Prostate gland (tissue), 2 donors: ENCODE data around the gene ERBB2.

Source experiments
- POLR2A ChIP-seq: fragments of 450-650 bp; IDR thresholded peaks from one replicate; pipeline ENCODE4 v1.6.1; 2016; ENCODE audit warnings: antibody characterized with exemption, mild to moderate bottlenecking
- POLR2AphosphoS5 ChIP-seq: sonication (generic); formaldehyde crosslinking; IDR thresholded peaks from one replicate; pipeline ENCODE4 v1.6.1; 2017; ENCODE audit warnings: antibody characterized with exemption
- TF ChIP-seq, protein P1 (sequence below), 4 experiments: fragments of 200-600 bp in 2 of 4; fragments of 450-650 bp in 2 of 4; sonication (generic) in 2 of 4; IDR thresholded peaks; 1 replicate in 3 of 4; 2 replicates in 1 of 4; pipeline ENCODE4 v1.5.1; 2016 to 2019; ENCODE audit warnings: antibody characterized with exemption in 4 of 4, mild to moderate bottlenecking in 2 of 4, moderate library complexity in 2 of 4

DNA sequence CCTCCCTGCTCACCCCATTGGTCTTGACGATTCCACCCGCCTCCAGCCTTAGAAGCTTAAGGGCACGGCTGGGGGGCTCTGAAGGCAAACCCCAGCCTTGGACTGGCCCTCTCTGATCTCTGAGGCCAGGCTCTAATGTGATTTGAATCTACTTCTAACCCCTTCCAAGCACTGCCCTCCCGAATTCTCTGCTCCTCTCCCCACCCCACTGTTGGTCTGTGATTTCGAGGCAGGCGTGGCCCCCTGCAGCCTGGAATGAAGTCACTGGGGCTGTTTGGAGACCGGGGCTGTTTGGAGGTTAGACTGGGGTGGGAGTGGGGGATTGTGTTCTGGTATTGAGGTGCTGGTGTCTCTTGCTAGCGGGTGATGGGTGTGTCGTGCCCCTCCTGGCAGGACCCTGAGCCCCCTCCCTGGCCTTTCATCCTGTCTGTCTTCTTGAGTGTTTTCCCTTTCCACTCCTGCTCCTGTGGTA, 40.1 kb downstream of the ERBB2 start:
- TF ChIP-seq, protein P1, sequence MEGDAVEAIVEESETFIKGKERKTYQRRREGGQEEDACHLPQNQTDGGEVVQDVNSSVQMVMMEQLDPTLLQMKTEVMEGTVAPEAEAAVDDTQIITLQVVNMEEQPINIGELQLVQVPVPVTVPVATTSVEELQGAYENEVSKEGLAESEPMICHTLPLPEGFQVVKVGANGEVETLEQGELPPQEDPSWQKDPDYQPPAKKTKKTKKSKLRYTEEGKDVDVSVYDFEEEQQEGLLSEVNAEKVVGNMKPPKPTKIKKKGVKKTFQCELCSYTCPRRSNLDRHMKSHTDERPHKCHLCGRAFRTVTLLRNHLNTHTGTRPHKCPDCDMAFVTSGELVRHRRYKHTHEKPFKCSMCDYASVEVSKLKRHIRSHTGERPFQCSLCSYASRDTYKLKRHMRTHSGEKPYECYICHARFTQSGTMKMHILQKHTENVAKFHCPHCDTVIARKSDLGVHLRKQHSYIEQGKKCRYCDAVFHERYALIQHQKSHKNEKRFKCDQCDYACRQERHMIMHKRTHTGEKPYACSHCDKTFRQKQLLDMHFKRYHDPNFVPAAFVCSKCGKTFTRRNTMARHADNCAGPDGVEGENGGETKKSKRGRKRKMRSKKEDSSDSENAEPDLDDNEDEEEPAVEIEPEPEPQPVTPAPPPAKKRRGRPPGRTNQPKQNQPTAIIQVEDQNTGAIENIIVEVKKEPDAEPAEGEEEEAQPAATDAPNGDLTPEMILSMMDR (IDR thresholded peaks at IDR 0.05): no peak
- TF ChIP-seq POLR2A (no peak), POLR2AphosphoS5 (no peak)
